ENCODE data around the gene BRK1.
A peak's percentile ranks its signal among the peaks of the same experiment; 100 is the strongest.
"Not testable (repeated sequence)": the region's sequence is repeated elsewhere in the genome, so short reads cannot be mapped to it uniquely, and the experiment has no call there.

The BRK1 gene

GRCh38 chr3:10142707-10143560, 27.5 kb downstream of the BRK1 start:
- DNase-seq (ENCODE audit: low read depth in 2 of 2): no peak

- DNase-seq (ENCODE audit: low read depth in 2 of 2): no peak
Observed at GRCh38 chr3:10145685-10146084, 30.2 kb downstream of the BRK1 start.

- no peak for DNase-seq (ENCODE audit: low read depth in 2 of 2)
Observed at GRCh38 chr3:10149226-10149625, 33.8 kb downstream of the BRK1 start.

GRCh38 chr3:10150987-10151386, 35.5 kb downstream of the BRK1 start:
- DNase-seq (ENCODE audit: low read depth in 2 of 2): no peak

- no peak for DNase-seq (ENCODE audit: low read depth in 2 of 2)
Observed at GRCh38 chr3:10154335-10155122, 39.1 kb downstream of the BRK1 start.

- no peak for DNase-seq (ENCODE audit: low read depth in 2 of 2)
Observed at GRCh38 chr3:10155123-10155472, 39.6 kb downstream of the BRK1 start.

GRCh38 chr3:10155658-10156057, 40.2 kb downstream of the BRK1 start:
- DNase-seq (ENCODE audit: low read depth in 2 of 2): no peak

- DNase-seq (ENCODE audit: low read depth in 2 of 2): no peak
Observed at GRCh38 chr3:10157031-10157430, 41.6 kb downstream of the BRK1 start.

- DNase-seq (ENCODE audit: low read depth in 2 of 2): not testable (repeated sequence)
Observed at GRCh38 chr3:10158555-10158954, 43.1 kb downstream of the BRK1 start.

GRCh38 chr3:10160346-10160745, 44.9 kb downstream of the BRK1 start:
- DNase-seq (ENCODE audit: low read depth in 2 of 2): no peak

GRCh38 chr3:10160925-10161324, 45.5 kb downstream of the BRK1 start:
- no peak for DNase-seq (ENCODE audit: low read depth in 2 of 2)

- DNase-seq (ENCODE audit: low read depth in 2 of 2): no peak
Observed at GRCh38 chr3:10162185-10162584, 46.7 kb downstream of the BRK1 start.

- DNase-seq (ENCODE audit: low read depth in 2 of 2): not testable (repeated sequence)
Observed at GRCh38 chr3:10164201-10164545, 48.7 kb downstream of the BRK1 start.

- peak in 1 of 2 donors; percentile 25 for DNase-seq (ENCODE audit: low read depth in 2 of 2)
Observed at GRCh38 chr3:10164546-10165393, 49.3 kb downstream of the BRK1 start, which contains the start of gene IRAK2. IRAK2 (plus strand) TSS chr3:10164919; CDS start chr3:10164955, 36 bp downstream.

- DNase-seq (ENCODE audit: low read depth in 2 of 2): no peak
Observed at GRCh38 chr3:10166213-10166604, 50.7 kb downstream of the BRK1 start.

- no peak for DNase-seq (ENCODE audit: low read depth in 2 of 2)
Observed at GRCh38 chr3:10169000-10169496, 53.6 kb downstream of the BRK1 start.

GRCh38 chr3:10170915-10171478, 55.5 kb downstream of the BRK1 start:
- DNase-seq (ENCODE audit: low read depth in 2 of 2): no peak

GRCh38 chr3:10173095-10173925, 57.8 kb downstream of the BRK1 start:
- no peak for DNase-seq (ENCODE audit: low read depth in 2 of 2)

- no peak for DNase-seq (ENCODE audit: low read depth in 2 of 2)
Observed at GRCh38 chr3:10173926-10174435, 58.5 kb downstream of the BRK1 start.

- DNase-seq (ENCODE audit: low read depth in 2 of 2): not testable (repeated sequence)
Observed at GRCh38 chr3:10175334-10175733, 59.9 kb downstream of the BRK1 start.
